LNCaP clone FGC (cell line): ENCODE results near the gene PRUNE2.
A peak's percentile ranks its signal among the peaks of the same experiment; 100 is the strongest.

ENCODE experiments used
- DNase-seq: peaks from one replicate; pipeline ENCODE4 v3.0.0-alpha.2; 2011; ENCODE audit warnings: low read depth
- H3K4me3 ChIP-seq: 2 replicates; pipeline ENCODE4 v1.5.1; 2011; ENCODE audit warnings: mild to moderate bottlenecking, low read depth, low read length, control low read depth
- CTCF ChIP-seq: IDR thresholded peaks from 2 replicates; pipeline ENCODE4 v1.5.1; 2012; ENCODE audit warnings: mild to moderate bottlenecking; ENCODE audit not compliant: control insufficient read depth, insufficient read depth; ENCODE audit errors: extremely low read depth

The PRUNE2 gene

GRCh38 chr9:76927540-76928240 lies 21.8 kb upstream of the PRUNE2 start:
- no peak overlapping the region for H3K4me3 ChIP-seq
- DNase-seq = no peak
- no peak for TF ChIP-seq CTCF

DNA sequence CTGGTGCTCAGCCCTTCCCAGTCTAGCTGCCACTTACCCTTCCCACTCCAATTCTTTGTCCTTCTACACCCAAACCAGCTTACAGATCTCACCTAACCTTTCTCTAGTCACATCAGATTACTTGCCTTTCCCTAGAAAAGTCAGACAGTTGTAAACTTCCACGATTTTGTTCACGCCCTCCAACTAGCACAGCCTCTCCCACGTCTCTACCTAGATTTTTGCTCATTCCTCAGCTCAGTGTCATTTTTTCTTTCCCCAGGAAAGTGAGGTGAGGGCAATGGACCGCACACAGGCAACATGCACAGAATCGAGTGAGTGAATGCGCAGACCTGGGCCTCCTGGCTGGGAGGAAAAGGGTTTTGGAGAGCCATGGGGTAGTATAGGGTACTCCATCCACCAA lies 20.9 kb upstream of the PRUNE2 start:
- TF ChIP-seq CTCF = no peak
- no peak for DNase-seq

GRCh38 chr9:76926324-76926741 lies 20.4 kb upstream of the PRUNE2 start:
- no peak overlapping the region for H3K4me3 ChIP-seq
- DNase-seq = no peak

More for the DNA sequence above, 20.9 kb upstream of the PRUNE2 start:
- H3K4me3 ChIP-seq = no peak overlapping the region

DNA sequence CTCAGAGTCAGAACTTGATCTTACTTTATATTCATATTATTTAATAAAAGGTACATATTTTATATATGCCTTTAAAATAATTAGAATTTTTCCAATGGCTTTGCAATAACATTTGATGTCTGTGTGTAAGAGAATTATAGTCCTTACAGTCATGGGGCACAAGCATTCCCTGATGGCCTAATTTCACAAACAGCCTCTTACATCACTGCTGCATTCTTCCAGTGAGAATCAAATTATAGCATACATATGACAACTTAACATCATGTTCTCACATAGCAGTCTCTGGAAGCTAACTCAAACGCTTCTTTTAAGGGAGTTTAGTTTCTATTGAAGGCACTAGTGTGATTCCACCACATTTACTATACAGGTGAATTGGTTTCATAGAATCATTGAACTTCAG lies 15.3 kb upstream of the PRUNE2 start:
- DNase-seq = no peak
- H3K4me3 ChIP-seq = no peak overlapping the region
- no peak for TF ChIP-seq CTCF

More at GRCh38 chr9:76926324-76926741, 20.4 kb upstream of the PRUNE2 start:
- TF ChIP-seq CTCF = no peak

- H3K4me3 ChIP-seq = no peak overlapping the region
- no peak for DNase-seq
- no peak for TF ChIP-seq CTCF
Observed at GRCh38 chr9:76917299-76917698, 11.4 kb upstream of the PRUNE2 start.

DNA sequence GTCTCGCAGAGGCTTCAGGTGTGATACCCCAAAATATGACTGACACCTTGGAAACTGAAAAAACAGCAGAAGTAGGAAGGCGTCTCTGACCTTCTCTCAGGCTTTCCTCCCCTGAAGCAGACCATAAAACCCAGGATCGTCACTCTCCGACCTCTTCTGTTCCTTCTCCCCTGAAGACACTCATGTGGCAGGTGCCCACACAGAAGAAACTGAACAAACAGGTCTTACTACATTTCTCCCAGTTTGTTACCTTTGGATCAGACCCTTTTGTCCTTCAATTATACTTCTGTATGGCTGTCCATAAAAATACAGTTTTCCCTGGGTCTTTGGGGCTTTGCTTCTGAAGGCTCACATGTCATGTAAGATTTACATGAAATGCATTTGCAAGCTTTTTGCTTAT lies 10.3 kb upstream of the PRUNE2 start:
- TF ChIP-seq CTCF = no peak
- H3K4me3 ChIP-seq = no peak overlapping the region
- DNase-seq = peak; percentile 50

GRCh38 chr9:76913467-76913866 lies 7.6 kb upstream of the PRUNE2 start:
- H3K4me3 ChIP-seq = no peak overlapping the region

More at GRCh38 chr9:76913467-76913866, 7.6 kb upstream of the PRUNE2 start:
- no peak for DNase-seq
- no peak for TF ChIP-seq CTCF
